GM18520 (cell line): ENCODE results near the gene ZNF18.
"Not testable (repeated sequence)": the region's sequence is repeated elsewhere in the genome, so short reads cannot be mapped to it uniquely, and the experiment has no call there.

Experiments used
- ATAC-seq: cut with Tn5 transposase; IDR thresholded peaks from one replicate; pipeline ENCODE4 v1.9.1; 2021; ENCODE audit not compliant: unreplicated experiment

Gene ZNF18

DNA sequence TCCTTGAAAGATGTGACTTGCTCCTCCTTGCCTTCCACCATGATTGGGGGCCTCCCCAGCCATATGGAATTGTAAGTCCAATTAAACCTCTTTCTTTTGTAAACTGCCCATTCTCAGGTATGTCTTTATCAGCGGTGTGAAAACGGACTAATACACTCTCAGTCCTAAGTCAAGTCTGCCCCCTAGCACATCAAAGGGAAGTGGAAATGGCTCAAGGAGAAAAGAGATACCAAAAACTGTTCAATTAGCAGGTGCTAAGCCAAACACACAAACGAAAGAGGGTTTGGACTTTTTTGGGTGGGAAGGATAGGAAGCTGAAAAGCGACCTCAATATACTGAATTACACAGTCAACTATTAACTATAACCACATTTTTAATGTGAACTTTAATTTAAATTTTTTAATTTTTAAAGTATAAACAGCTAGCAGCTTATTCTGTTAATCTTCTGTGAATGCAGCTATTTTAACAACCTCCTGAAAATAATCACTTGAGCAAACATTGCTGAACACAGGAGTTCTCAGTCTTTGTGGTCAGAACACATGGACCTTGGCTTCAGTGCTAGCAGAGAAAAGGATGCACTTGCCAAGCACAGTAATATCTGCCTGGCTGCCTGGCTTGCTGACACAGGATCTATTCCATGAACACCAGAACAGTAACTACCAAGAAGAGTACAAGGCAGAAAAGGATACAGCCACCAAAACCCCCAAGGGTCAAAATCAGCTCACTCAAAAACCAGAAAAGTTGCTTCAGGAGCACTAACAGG lies 10.9 kb downstream of the ZNF18 start:
- ATAC-seq, result no peak

DNA sequence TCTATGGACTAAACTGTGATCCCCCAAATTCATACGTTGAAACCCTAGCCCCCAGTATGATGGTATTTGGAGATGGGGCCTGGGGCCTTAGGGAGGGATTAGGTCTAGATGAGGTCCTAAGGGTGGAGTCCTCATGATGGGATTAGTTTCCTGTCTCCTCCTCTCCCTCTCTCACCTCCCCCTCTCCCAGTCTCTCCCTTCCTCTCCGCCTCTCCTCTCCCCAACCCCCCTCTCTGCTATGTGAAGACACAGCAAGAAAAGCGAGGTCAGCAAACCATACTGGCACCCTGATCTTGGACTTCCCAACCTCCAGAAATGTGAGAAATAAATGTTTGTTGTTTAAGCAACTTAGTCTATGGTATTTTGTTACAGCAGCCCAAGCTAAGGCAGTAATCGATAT lies 15.4 kb downstream of the ZNF18 start:
- no peak for ATAC-seq

DNA sequence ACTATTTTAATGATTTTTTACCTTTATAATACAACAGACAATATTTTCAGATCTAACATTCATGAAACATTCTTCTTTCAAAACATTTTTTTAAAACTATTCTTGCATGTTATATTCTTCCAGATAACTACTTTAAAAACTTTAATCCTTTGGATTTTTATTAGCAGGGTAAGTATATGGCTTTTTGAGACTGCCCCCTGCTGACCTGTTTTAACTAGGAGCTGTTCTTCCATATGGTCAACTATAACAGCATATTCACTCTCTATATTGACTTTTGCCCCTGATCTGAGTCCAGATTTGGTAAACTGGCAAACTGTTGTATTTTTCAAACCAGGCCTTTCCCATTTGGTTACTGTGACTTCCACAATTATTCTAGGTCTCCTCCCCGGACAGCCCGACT lies 16.5 kb downstream of the ZNF18 start:
- ATAC-seq, result no peak

DNA sequence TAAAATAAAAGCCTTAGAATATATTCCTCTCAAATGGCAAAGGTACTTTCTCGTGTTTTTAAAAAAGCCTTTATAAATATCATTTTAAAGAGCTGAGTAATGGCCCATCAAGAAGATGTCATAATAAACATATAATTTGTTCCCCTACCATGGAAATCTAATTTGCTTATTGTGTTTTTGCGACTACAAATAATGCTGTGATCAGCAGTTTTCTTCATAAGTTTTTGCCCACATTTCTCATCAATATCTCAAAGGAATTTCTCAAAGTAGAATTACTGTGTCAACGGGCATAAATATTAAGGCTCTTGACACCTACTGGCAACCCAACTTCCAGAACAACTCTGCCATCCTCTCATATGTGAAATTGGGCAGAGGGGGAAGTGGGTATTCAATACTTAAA lies 17.5 kb downstream of the ZNF18 start:
- no peak for ATAC-seq

DNA sequence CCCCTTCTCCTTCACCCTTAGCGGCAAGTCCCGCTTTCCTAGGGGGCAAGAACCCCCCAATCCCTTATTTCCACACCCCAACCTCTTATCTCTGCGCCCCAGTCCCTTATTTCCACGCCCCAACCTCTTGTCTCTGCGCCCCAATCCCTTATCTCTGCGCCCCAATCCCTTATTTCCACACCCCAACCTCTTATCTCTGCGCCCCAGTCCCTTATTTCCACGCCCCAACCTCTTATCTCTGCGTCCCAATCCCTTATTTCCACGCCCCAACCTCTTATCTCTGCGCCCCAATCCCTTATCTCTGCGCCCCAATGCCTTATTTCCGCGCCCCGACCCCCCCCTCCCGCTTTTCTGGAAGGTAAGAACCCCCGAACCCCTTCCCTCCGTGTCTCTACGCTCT lies 24.5 kb downstream of the ZNF18 start:
- ATAC-seq, result not testable (repeated sequence)

DNA sequence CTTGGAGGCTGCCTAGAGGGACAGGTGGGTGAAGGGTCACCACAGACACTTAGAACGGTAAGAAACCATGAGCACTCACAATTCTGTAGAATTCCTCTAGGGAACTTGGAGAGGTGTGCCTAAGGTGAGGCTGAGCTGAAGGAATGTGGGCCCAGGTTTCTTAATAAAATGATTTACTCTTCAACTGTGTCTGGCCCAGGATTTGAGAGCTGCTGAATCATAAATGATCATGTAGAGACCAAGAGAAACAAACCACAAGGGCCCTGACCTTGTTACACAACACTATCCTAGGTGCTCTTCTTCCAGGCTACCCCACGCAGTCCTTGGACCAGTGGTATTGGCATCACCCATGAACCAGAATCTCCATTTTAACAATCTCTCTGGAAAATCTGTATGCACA lies 27.7 kb downstream of the ZNF18 start:
- no peak for ATAC-seq

DNA sequence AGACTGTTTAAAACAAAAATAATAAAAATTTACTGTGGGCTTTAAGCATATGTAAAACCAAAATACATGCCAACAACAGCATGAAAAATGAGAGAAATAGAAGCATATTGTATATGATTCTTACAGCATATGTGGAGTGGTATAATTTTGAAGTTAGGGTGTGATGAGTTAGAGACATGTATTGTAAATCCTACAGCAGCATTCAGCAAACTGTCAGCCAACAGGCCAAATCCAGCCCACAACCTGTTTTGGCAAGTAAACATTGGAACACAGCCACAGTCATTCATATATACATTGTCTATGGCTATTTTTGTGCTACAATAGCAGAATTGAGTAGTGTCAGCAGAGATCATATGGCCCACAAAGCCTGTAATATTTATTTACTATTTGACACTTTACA lies 42.3 kb downstream of the ZNF18 start:
- no peak for ATAC-seq

DNA sequence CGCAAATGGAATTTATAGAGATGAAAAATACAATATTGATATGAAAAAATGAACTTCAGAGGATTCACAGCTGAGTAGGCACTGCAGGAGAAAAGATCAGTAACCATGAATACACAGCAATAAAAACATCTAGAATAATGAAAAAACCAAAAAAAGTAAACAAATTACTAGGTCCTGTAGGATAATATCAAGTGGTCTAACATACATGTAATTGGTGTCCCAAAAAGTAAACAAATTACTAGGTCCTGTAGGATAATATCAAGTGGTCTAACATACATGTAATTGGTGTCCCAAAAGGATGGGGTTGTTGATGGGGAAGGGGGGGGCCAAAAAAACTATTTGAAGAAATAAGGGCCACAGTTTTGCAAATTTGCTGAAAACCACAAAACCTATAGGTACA lies 43.4 kb downstream of the ZNF18 start:
- no peak for ATAC-seq

DNA sequence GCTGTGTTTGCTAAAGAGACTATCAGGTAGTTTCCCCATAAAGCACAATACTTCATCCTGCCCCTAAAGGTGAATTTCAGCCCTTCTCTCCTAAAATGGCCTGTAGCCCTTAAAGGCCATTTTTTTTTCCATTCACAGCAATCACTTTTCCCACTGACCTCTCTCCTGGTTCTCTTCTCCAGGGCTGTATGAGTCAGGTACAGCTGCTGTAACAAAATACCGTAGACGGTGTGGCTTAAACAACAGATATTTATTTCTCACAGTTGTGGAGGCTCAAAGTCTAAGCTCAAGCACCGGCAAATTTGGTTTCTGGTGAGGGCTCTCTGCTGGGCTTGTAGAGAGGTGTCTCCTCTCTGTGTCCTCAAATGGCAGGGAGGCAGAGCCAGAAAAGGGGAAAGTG lies 44.7 kb downstream of the ZNF18 start:
- no peak for ATAC-seq

DNA sequence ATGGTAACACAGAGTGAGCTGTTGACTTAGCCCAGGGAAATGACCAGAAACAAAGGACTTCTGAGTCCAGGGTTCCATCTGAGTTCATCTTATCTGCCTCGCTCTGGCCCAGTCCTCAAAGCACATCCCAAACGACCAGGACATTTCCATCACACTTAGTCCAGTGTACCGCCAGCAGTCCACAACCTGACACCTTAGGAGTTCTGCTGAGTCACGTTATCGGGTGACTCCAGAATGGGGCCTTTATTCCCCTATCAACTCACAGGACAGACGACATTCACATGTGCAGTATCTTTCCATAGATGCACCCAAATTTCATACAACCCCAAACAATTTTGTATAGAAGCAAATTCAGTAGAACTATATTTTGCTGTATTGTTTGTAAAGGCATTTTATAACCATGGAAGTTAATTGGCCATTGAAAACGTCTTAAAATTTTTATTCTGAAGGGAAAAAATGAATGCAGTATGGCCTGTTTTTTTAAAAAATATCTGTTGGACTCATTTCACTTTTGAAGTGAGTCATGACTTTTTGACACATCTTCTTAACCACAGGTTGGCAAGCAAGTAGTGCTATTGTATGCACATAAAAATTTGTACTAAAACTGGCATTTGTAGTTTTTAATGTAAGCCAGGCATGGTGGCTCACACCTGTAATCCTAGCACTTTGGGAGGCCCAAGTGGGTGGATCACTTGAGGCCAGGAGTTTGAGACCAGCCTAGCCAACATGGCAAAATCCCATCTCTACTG lies 46.3 kb downstream of the ZNF18 start:
- ATAC-seq, result no peak

DNA sequence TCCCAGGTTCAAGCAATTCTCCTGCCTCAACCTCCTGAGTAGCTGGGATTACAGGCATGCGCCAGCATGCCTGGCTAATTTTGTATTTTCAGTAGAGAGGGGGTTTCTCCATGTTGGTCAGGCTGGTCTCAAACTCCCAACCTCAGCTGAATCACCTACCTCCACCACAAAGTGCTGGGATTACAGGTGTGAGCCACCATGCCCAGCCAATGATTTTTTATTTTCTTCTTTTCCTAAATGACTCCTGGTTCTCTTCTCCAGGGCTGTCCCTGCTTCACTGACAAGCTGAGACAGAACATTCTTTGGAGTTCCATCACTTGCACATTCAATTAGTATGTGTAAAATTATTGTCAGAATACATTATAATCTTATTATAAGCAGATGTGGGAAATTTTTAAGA lies 47.7 kb downstream of the ZNF18 start:
- not testable (repeated sequence) for ATAC-seq

DNA sequence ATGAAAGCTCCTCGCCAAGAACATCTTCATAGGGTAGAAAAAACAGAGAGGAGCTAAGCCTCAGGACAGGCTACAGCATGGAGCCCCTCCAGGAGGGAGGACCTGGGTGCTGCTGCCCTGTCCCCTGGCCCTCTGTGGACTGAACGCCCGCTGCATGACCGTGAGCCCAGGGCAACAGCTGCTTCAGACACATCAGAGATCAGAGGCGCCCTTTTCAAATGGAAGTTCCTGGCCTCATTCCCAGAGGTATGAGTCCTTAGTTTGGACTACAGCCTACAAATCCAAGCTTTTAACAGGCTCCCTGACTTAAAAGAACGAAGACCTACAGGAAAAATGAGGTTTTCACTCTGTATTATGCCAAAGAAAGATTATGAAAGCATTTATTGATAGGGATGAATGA lies 48.5 kb downstream of the ZNF18 start:
- ATAC-seq, result no peak

DNA sequence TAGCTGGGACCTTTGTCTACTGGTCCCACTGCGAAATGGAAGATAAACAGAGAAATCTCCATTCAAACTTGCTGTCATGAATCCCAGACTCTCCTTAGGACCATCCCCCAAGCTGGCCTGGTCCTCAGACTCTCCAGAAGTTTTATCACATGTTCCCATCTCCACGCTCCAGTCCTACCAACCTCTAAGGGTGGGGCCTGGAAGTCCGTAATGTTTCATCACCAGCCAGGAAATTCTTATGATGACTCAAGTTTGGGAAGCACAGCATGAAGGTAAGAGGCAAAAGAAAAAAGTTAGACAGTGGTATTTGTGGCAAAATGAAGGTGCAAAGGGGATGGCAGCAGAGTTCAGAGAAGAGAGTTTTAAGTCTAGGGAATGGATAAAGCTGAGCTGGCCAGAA lies 52.7 kb downstream of the ZNF18 start:
- ATAC-seq, result no peak

DNA sequence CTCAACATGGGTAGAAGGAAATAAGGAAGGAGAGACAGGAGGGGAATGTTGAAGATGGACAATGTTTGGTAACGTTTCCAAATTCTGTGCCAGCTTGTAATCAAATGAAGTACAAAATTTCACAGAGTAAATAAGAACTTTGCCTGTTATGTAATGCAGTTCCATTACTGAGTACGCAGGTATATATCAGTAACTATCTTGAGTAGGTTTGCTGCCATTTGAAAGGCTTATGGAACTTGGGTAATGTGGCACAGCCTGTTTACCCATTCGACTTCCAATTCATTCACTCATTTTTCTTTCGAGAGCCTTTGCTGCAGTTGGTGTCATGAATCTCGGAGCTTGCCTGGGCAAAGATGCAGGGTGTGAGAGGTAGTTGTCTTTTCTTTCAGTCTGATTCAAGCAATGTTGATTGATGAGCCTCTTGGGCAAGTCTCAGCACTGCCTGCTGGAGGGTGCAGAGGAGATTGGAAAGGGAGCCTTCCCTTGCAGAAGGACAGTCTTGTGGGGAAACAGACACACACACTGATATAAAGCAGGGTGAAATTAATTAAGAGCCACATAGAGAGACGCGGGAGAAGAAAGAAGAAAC lies 53.4 kb downstream of the ZNF18 start:
- no peak for ATAC-seq

DNA sequence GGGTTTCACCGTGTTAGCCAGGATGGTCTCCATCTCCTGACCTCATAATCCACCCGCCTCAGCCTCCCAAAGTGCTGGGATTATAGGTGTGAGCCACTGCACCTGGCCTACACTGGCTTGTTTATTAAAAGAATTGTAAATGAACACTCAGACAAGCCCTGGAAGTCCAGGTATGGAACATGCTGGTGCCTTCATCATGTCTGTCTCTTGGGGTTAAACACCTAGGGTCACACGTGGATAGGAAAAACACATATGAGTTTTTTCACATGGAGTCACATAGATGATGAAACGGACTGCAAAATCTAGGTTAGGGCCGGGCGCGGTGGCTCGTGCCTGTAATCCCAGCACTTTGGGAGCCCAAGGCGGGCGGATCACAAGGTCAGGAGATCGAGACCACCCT lies 54.2 kb downstream of the ZNF18 start:
- ATAC-seq, result not testable (repeated sequence)

DNA sequence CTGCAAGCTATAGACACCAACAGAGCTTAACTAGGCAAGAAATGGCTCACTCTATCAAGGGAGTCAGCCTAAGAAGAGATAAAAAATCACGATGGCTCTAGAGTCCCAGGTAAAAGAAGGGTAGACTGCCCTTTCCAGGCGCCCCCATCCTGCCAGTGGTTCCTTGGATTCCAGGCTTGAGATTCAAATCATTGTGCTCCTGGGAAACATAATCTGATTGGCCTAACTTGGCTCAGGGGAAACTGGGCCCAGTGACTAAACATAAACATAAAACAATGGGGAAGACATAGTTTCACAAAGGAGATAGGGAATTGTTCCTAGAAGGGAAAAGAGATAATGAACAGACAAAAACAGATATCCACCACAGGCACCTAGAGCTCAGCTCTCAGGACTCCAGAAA lies 56.4 kb downstream of the ZNF18 start:
- ATAC-seq, result no peak

DNA sequence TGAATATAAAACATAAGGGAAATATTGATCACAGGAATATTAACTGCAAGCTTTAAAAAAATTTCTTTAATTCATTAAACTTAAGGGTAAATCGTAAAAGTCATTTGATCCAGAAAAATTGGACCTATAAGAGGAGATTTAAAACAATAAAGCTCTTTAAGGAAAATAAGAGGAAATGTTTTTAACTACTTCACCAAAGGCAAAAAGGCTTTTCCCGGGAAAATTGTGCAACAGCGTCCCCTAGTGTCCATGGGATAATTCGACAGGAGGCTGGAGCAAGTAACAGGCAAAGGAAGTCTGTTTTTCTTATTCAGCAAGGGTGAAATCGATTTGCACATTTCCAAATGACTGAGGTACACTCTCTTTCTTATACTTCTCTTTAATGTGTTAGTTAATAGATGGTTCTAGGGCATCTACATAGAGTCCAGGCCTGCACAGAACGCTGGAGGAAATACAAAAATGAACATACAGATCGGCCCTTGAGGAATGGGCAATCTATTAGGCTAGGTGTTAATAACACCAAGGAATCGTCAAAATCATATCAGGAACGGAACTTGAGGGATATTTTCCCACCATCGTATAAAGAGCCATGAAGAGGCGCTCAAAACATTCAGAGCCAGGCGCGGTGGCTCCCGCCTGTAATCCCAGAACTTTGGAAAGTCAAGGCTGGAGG lies 61.4 kb downstream of the ZNF18 start:
- ATAC-seq, result no peak

DNA sequence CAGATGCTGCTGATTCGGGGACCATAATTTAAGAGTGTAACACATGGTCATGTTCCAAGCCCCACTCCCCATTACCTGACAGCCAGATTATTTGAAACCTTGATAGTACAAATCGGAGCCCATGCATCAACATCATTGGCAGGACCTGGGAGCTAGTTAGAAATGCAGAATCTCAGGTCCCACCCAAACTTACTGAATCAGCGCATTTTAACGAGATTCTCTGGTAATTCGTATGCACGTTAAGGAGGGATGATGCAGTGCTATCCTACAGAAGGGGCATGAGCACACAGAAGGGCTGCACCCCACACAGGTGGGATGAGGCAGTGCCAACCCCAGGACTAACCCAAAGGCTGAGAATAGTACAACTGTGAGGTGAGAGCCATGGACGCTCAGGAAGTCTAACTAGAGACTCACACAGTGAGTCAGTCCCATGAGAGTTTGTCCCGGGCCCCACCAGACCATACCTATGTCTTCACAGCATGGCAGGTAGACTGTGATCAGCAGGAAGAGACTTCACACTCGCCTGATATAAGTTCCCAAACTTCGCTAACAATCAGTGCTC lies 64.9 kb downstream of the ZNF18 start:
- no peak for ATAC-seq

DNA sequence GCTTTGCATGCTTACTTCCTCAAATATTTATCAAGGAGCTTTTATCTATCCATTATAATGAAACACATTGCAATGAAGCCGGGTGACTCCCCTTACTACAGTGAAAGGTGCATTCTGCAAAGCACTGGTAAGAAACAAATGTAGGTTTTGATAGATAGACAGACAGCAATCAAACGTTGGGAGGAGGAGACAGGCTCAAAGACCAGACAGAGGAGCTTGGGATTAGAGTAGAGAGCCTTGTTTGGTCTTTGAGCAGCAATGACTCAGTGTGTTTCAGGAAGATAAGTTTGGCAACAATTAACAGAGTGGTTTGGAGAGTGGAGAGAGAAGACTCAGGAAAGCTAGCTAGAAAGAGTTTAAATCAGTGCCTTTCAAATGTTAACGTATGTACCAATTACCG lies 68.8 kb downstream of the ZNF18 start:
- ATAC-seq, result no peak
